Measurements from ENCODE around the gene PXN.
"Not testable (repeated sequence)": the region's sequence is repeated elsewhere in the genome, so short reads cannot be mapped to it uniquely, and the experiment has no call there.

The PXN gene

DNA sequence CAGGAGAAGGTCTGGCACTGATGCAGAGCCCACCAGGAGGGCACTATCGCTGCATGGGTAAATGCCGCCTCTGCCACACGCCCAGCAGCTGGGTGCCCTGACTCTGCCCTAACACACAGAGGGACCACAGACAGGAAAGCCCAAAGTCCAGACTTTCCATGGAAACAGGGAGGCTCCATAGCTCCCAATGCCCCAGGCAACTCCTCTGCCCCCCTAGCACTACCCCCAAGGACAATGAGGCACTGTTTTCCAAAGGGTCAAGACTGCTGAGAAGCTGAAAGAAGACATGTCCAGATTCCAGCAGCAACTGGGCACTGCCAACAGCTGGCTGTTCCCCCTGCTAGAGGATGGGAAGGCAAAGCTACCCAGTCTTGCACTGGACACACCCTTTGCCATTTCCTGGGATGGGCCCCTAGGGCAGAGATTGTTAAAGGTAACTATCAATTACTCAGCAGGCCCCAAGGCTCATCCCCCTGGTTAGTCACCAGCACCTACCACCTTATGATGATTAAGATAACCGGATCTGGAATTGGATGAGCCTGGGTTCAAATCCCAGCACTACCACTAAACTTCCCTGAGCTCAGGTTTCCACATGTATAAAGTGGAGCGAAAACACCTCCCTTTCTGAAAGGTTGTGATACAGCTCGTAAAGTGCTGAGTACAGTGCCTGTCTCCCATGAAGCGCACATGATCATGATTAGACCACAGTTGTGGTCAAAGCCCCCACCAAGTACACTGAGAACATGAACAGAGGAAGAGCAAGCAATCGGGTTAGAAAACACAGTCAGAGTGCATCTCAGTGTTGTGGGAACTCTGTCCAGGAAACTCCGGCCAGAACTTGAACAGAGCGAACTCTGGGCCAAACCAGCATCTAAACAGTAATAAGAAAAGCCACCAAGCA lies 3.3 kb downstream of the PXN start:
- DNase-seq, result no peak

DNA sequence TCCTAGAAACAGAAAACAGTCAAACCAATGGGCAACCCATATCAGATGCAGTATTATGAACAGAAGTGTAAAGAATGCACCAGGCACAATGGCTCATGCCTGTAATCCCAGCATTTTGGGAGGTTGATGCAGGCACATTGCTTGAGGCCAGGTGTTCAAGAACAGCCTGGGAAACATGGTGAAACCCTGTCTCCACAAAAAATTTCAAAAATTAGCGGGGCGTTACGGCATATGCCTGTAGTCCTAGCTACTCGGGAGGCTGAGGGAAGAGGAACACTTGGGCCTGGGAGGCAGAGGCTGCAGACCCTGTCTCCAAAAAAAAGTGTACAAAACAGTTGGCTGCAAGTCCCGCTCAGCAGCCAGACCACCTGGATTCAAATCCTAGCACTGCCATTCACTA lies 4.9 kb downstream of the PXN start:
- DNase-seq, result no peak

DNA sequence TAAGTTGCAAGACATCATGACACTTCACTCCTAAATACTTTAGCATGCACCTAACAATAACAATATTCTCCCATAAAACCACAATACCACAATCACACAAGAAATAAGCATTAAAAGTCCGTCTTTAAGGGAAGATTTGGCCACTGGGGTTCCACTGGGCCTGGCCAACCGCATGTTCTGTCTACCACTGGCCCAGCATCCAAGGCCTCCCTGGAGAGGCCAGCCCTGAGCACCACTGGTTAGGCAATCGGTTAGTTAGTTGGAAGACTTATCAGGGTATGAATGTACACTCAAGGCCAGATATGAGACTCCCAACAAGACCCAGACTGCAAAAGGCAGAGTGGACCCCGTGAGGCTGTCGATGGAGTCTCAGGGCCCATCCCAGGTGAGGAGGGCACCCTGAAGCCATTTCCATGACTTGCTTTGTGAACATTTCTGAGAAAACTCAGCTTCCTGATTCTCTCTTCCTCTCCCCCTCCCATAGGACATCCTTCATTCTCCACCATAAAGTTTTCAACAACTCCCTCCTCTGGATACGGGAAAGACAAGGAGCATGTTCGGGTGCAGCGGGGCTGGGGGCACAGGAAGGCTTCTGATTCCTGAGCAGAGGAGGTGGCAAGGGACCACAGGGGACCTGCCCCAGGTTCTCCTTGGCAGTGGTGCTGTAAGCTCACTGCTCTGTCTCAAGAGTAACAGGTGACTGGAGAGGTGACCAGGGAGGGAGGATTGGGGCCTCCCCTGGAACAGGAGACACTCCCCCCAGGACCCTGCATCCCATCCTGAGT lies 5.9 kb downstream of the PXN start:
- DNase-seq, result no peak

DNA sequence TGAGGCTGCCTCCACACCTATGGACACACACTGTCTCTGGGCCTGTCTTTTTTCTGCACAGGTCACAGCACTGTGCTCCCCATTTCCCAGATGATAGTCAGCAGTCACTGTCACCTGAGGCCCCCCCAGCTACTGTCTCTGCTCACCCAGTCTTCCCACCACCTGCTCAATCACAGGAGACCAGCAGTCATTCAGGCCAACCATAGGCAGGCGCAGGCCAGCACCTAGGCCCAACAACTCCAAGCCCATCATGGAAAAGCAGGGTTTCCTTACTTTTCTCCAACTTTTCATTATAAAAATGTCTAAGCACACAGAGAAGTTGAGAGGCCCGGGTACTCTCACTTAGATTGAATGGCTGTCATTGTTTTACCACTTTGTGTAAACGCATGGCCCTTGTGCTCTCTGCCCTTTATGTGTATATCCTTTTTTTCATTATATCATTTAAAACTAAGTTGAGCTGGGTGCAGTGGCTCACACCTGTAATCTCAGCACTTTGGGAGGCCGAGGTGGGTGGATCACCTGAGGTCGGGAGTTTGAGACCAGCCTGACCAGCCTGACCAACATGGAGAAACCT lies 7.1 kb downstream of the PXN start:
- no peak for DNase-seq

GRCh38 chr12:120257041-120257821 lies 8.3 kb downstream of the PXN start:
- no peak for DNase-seq

DNA sequence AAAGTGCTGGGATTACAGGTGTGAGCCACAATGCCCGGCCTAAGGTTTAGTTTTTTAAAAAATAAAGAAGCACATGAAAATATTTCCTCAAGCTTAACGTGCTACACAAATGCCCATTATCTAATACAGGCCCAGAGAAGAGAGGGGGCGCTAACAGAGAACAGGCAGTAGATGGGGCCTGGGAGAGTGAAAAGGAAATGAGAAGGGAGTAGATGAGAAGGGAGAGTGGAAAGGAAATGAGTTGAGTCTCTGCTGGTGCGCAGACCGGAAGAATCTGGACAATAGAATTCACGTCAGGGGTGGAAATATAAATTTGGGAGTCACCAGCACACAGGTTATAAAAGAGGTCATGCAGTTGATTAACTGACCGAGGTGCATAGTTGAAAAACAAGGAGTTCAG lies 10.7 kb downstream of the PXN start:
- DNase-seq, result no peak

DNA sequence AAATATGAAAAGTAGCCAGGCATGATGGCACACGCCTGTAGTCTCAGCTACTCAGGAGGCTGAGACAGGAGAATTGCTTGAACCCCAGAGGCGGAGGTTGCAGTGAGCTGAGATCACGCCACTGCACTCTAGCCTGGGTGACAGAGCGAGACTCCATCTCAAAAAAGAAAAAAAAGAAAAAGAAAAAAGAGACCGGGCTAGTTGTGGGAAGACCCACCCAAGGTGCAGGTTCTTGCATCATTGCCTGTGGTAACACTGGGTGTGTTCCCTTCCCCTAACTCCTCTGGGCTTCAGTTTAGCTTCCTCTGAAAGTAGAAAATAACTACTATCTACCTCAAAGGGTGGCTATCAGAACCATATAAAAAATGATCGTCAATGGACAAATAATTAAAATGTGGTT lies 12.2 kb downstream of the PXN start:
- not testable (repeated sequence) for DNase-seq

- DNase-seq, result peak; percentile 64
Measured at GRCh38 chr12:120252071-120252906, 13.2 kb downstream of the PXN start.

GRCh38 chr12:120251364-120252070 lies 14.0 kb downstream of the PXN start:
- DNase-seq, result not testable (repeated sequence)

GRCh38 chr12:120249875-120250795 lies 15.4 kb downstream of the PXN start:
- DNase-seq, result peak; percentile 36

DNA sequence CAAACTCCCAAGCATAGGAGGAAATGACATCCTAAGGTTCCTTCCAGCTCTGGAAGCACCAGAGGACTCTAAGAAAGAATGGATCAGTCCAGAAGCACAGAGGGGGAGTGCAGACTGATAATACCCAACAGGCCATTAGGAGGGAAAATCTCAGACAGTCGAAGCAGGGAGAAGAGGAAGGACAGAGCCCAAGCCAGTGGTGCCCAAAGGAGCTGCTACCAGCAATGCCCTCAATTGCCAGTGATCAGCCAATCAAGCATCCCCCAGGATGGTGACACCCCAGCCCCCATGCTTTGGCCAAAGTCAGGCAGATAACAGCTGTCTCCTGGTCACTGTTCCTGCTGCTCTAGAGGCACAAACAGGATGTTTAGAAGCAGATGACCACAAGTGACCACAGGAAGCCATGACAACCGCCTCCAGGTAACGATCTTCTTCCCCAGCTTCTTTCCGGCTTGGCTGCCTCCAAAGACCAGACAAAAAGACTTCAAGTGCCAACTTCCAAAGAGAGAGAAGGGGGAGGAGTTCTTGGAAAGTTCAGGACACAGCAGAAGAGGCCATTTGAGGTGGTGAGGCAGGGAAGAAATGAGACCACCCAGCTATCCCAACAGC lies 16.2 kb downstream of the PXN start:
- no peak for DNase-seq

- DNase-seq, result no peak
Measured at GRCh38 chr12:120247621-120248030, 17.9 kb downstream of the PXN start.

DNA sequence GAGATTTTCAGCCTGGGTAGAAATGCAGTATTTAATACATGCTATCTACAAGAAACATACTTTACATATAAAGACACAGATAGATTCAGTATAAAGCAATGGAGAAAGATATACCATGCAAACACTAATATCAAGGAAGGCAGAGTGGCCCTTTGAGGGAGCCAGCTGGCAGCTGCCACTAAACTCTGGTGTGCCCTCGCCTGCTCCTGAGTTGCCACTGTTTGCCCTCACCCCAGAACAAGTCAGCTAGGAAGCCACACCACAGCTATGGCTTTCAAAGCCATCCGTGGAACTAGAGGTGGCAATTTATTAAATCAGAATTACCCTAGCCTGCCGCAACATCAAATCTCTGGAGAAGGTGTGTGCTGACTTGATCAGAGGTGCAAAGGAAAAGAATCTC lies 18.3 kb downstream of the PXN start:
- DNase-seq, result no peak

GRCh38 chr12:120246705-120247104 lies 18.8 kb downstream of the PXN start:
- not testable (repeated sequence) for DNase-seq

- no peak for DNase-seq
Measured at GRCh38 chr12:120242971-120243699, 22.4 kb downstream of the PXN start.

DNA sequence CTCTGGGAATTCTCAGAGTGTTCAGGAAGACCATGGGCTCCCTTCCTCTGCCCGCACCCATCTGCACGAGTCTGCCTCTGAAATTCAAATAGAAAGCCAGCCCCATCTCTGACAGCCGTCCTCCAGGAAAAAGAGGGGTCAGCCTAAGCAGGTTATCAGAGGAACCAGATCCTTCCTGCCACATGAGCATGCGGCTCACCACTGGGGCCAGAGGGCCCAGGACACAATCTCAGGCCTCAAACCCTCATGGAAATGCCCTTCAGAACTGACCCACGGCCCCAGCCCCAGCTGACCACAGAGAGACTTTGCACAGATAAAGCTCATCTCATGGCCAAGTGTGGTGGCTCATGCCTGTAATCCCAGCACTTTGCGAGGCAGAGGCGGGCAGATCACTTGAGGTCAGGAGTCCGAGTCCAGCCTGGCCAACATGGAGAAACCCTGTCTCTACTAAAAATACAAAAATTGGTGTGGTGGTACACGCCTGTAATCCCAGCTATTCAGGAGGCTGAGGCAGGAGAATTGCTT lies 23.2 kb downstream of the PXN start:
- no peak for DNase-seq

- DNase-seq, result no peak
Measured at GRCh38 chr12:120241561-120242274, 23.8 kb downstream of the PXN start.

- DNase-seq, result no peak
Measured at GRCh38 chr12:120240495-120240833, 25.1 kb downstream of the PXN start.
